OCI-LY3 (cell line): ENCODE data around the gene PPP1R17.

Experiments
- EZH2phosphoT487 ChIP-seq: fragments of 200-600 bp; shearing (Covaris generic); IDR thresholded peaks from 2 replicates; pipeline ENCODE4 v1.6.1; 2018; ENCODE audit warnings: antibody characterized with exemption, mixed run types, low read depth
- TF ChIP-seq, protein P1 (sequence below): fragments of 200-600, 300-600 bp; sonication (generic); IDR thresholded peaks from 2 replicates; pipeline ENCODE4 v1.5.1; 2014; ENCODE audit warnings: antibody characterized with exemption, low read length, low read depth

DNA sequence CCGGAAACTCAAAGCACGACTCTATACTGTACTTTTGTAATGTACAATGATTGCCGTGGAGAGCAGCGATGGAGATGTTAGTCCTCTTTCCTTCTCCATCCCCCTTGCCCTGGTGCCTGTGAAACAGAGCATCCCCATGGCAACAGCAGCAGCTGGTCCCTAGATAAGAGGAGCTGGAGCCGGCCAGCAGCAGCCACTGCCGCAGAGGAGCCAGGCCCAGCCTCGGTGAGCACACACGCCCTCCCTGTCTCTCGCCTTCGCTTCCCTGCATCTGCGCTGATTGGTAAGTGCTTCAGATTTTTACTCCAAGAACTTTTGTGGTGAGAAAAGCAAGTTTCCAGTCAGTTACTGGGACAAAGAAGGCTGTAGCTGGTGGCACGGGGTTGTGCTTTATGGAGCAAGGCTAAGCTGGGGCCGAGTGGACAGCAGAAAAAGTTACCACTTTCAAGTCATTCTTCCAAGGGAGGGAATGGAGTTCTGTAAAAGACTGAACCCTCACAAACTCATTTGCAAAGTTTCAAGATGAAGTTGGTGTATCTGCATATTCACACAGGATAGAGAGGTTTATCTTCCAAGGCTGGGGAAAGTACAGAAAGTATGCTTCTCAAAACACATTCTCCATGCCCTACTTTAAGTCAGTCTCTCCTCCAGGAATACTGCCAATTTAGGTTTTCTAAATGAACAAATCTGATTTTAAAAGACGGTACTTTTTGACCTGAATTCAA is at the start of gene PPP1R17:
- TF ChIP-seq, protein P1, sequence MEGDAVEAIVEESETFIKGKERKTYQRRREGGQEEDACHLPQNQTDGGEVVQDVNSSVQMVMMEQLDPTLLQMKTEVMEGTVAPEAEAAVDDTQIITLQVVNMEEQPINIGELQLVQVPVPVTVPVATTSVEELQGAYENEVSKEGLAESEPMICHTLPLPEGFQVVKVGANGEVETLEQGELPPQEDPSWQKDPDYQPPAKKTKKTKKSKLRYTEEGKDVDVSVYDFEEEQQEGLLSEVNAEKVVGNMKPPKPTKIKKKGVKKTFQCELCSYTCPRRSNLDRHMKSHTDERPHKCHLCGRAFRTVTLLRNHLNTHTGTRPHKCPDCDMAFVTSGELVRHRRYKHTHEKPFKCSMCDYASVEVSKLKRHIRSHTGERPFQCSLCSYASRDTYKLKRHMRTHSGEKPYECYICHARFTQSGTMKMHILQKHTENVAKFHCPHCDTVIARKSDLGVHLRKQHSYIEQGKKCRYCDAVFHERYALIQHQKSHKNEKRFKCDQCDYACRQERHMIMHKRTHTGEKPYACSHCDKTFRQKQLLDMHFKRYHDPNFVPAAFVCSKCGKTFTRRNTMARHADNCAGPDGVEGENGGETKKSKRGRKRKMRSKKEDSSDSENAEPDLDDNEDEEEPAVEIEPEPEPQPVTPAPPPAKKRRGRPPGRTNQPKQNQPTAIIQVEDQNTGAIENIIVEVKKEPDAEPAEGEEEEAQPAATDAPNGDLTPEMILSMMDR = no peak
- no peak for TF ChIP-seq EZH2phosphoT487
